ENCODE data around the gene DAD1. TPM values are rescaled to one million over a fixed set of nuclear protein-coding genes. Genes with fewer than 3 reads are reported as not detected.
"Not testable (repeated sequence)": the region's sequence is repeated elsewhere in the genome, so short reads cannot be mapped to it uniquely, and the experiment has no call there.

The DAD1 gene
- polyA plus RNA-seq: 351 to 437 TPM (median 369 TPM) in 3 replicates
- polyA plus RNA-seq (2011; ENCODE audit: low read depth): 97.1 TPM
- polyA plus RNA-seq (2011; cell fraction: cytosol; rRNA removed): 431 and 472 TPM in 2 replicates
- 304 and 366 TPM in 2 replicates for polyA plus RNA-seq (2011; cell fraction: nucleus; rRNA removed)
- polyA plus RNA-seq (2012; ENCODE audit: low replicate concordance): 283 and 302 TPM in 2 replicates
- 168 to 246 TPM (median 203 TPM) in 3 replicates for polyA minus RNA-seq
- polyA minus RNA-seq (2011; cell fraction: cytosol; rRNA and poly(A)+ RNA removed): 148 TPM
- polyA minus RNA-seq (2011; cell fraction: nucleus; rRNA and poly(A)+ RNA removed): 62.1 and 69.0 TPM in 2 replicates

GRCh38 chr14:22589096-22589839 lies at the start of gene DAD1:
DAD1 (minus strand) TSS chr14:22589224; CDS start chr14:22589157, 67 bp downstream.
- Histone ChIP-seq H3K4me2 (ENCODE audit: control insufficient read depth, extremely low read depth, insufficient read depth, low read depth, low read length) (peak within 1 kb of the TSS; percentile 89), H4K20me1 (ENCODE audit: control insufficient read depth, extremely low read depth, insufficient read depth, low read length) (peaks cover 4% of the 10 kb centered on the region), H3K9me1 (ENCODE audit: control insufficient read depth, extremely low read depth, insufficient read depth, low read length) (no peaks in the 10 kb centered on the region), H2AFZ (ENCODE audit: control insufficient read depth, low read length) (peak within 1 kb of the TSS; percentile 90), H3K9ac (ENCODE audit: control insufficient read depth, extremely low read depth, insufficient read depth, low read length) (peak within 1 kb of the TSS; percentile 92), H3K36me3 (ENCODE audit: control insufficient read depth in 2 of 2, extremely low read depth in 1 of 2, insufficient read depth in 2 of 2, low read length in 2 of 2) (peaks cover 0 to 4% of the 10 kb centered on the region in 2 experiments), H3K27ac (ENCODE audit: control insufficient read depth, insufficient read depth, low read length) (peak within 1 kb of the TSS; percentile 89), H3K4me3 (ENCODE audit: control insufficient read depth in 2 of 3, extremely low read depth in 1 of 3, insufficient read depth in 2 of 3, low read depth in 1 of 3, low read length in 3 of 3) (peak within 1 kb of the TSS; percentile 77 to 96 (median 81)), H3K27me3 (ENCODE audit: control insufficient read depth, extremely low read depth, insufficient read depth, low read length) (no peaks in the 10 kb centered on the region), H3K4me1 (ENCODE audit: control insufficient read depth, extremely low read depth, insufficient read depth, low read length) (peaks cover 15% of the 10 kb centered on the region), H3K79me2 (ENCODE audit: control insufficient read depth, insufficient read depth, low read length) (peaks cover 44% of the 10 kb centered on the region), H3K9me3 (ENCODE audit: control insufficient read depth, low read depth, low read length) (no peaks in the 10 kb centered on the region)
- dilution Hi-C loops (cut with MboI; ENCODE audit: extremely low pct_ligation_motif_present, low sequenced_read_pairs): no loop called here
- no peak for TF ChIP-seq CTCF (optimal IDR thresholded peaks at IDR 0.05 in 1 of 3, IDR thresholded peaks at IDR 0.05 in 1 of 3, conservative IDR thresholded peaks at IDR 0.05 in 1 of 3; ENCODE audit: extremely low read depth in 1 of 3, insufficient read depth in 2 of 3, low read length in 3 of 3)
- TF ChIP-seq EZH2 (IDR thresholded peaks at IDR 0.05; ENCODE audit: low read length): no peak
- FAIRE-seq: peak; percentile 92
- peak; percentile 99 for DNase-seq (ENCODE audit: low read depth, low spot score)

- H3K27me3 ChIP-seq (ENCODE audit: control insufficient read depth, extremely low read depth, insufficient read depth, low read length); H3K9me1 ChIP-seq (ENCODE audit: control insufficient read depth, extremely low read depth, insufficient read depth, low read length); H3K4me3 ChIP-seq (ENCODE audit: control insufficient read depth in 2 of 3, extremely low read depth in 1 of 3, insufficient read depth in 2 of 3, low read depth in 1 of 3, low read length in 3 of 3); H3K4me1 ChIP-seq (ENCODE audit: control insufficient read depth, extremely low read depth, insufficient read depth, low read length); H3K4me2 ChIP-seq (ENCODE audit: control insufficient read depth, extremely low read depth, insufficient read depth, low read depth, low read length); H2AFZ ChIP-seq (ENCODE audit: control insufficient read depth, low read length); H3K9me3 ChIP-seq (ENCODE audit: control insufficient read depth, low read depth, low read length); H3K36me3 ChIP-seq (ENCODE audit: control insufficient read depth in 2 of 2, extremely low read depth in 1 of 2, insufficient read depth in 2 of 2, low read length in 2 of 2); H4K20me1 ChIP-seq (ENCODE audit: control insufficient read depth, extremely low read depth, insufficient read depth, low read length); H3K9ac ChIP-seq (ENCODE audit: control insufficient read depth, extremely low read depth, insufficient read depth, low read length); dilution Hi-C loops (cut with MboI; ENCODE audit: extremely low pct_ligation_motif_present, low sequenced_read_pairs); DNase-seq (ENCODE audit: low read depth, low spot score); H3K79me2 ChIP-seq (ENCODE audit: control insufficient read depth, insufficient read depth, low read length); FAIRE-seq; H3K27ac ChIP-seq (ENCODE audit: control insufficient read depth, insufficient read depth, low read length): not testable (repeated sequence)
These were observed 47.0 kb upstream of the DAD1 start for GRCh38 chr14:22635980-22636379.

Data from keratinocyte (primary cell).